NCI-H446 treated with DMSO at 0.1 percent for 48 hours (cell line): Measurements from ENCODE around the gene KLKB1.
"Not testable (repeated sequence)": the region's sequence is repeated elsewhere in the genome, so short reads cannot be mapped to it uniquely, and the experiment has no call there.

Source experiments
- DNase-seq: peaks from one replicate; lab custom pipeline; 2025; lab: John Stamatoyannopoulos, UW

The KLKB1 gene

DNA sequence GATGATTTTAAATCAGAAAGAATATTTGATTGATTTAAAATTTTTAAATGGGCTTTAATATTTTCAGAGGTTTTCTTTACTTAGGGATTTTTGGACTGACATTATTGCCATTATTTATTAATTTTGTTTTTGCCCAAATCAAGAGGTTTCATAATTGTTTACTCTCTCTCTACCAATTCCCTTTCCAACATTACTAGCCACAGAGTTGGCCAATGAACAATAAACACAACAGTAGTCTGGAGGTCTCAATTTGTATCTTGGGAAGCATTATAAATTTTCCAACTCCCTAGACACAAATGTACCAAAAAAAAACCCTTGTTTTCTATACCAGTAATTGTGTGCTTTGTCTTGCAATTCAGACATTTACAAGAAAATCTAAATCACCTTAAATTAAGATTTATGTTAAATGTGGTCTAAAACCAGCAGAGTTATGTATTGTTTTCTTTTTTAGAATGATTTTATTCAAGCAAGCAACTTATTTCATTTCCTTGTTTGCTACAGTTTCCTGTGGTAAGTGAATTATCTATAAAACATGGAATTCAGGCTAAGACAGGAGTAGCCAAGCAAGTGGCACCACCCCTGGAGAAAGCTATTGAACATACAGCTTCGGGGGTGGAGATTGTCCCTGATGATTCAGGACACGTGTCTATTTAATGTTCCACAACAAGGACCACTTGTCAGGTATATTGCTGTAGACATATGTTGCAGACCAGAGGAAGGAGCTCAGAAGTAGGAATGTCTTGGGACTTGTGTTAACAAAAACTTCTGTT, 622 bp downstream of the KLKB1 start:
- DNase-seq, result no peak

DNA sequence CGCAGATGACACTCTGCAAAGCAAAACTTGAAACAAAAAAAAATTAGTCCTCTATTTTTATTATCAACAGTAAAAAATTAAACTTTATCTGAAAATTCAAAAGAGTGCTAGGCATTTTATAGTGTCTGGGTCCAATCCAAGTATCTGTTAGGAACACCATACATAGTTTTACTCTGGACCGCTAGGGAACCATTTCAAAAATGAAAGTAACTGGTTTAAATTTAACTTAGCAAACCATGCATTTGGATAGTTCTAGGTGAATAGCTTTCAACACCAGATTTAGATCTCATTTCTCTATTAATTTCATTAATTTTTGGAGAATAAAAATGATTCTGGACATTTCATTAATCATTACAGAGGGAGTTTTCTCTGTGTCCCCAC, 1.2 kb downstream of the KLKB1 start:
- DNase-seq, result no peak

GRCh38 chr4:186234367-186234766, 7.1 kb downstream of the KLKB1 start:
- no peak for DNase-seq

- no peak for DNase-seq
Measured at GRCh38 chr4:186236126-186236525, 8.8 kb downstream of the KLKB1 start.

GRCh38 chr4:186240452-186240847, 13.1 kb downstream of the KLKB1 start:
- no peak for DNase-seq

DNA sequence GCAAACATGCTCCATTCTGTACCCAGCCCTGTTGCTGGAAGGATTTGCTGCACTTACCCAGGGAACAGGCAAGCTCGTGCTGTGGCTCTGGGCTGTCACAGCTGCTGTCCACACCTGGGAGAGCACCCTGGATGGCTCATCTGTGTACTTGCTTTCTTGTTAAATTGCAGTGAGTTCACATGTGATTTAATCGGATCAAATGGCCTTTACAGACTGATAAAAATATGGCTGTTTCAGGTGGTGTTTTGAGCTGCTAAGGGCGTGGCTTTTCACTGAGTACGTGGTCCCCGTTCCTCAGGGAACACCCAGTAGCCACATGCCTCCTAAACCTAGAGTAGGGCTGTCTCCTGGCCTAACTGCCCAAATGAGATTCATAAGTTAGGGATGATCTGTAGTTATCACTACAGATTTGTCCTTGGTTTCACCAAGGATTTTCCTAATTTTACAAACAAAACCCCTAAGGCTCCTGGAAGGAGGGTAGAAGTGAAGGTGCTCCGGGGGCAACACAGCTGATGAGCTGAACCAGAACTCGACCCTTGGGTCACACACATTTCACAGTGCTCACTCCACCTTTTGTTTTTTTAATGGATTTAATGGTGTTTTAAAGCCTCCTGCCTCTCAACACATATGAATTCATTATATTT, 13.7 kb downstream of the KLKB1 start:
- DNase-seq, result peak; percentile 70

- no peak for DNase-seq
Measured at GRCh38 chr4:186241616-186242015, 14.3 kb downstream of the KLKB1 start.

- DNase-seq, result not testable (repeated sequence)
Measured at GRCh38 chr4:186242031-186242430, 14.7 kb downstream of the KLKB1 start.

DNA sequence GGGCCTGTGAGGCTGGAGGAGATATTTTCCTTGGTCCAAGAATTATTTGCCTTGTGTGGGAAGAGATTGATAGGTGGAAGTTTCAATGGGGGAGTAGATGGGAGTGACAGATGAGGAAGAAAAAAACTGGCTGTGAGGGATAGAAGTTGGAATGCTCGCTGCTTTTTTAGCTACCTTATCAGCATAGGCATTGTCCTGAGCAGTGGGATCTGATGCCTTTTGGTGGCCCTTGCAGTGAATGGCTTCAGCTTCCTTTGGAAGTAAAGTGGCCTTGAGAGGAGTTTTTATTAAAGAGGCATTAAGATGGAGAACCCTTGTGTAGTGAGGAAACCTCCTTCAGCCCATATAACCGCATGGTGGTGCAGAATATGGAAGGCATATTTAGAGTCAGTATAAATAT, 16.0 kb downstream of the KLKB1 start:
- DNase-seq, result no peak

DNA sequence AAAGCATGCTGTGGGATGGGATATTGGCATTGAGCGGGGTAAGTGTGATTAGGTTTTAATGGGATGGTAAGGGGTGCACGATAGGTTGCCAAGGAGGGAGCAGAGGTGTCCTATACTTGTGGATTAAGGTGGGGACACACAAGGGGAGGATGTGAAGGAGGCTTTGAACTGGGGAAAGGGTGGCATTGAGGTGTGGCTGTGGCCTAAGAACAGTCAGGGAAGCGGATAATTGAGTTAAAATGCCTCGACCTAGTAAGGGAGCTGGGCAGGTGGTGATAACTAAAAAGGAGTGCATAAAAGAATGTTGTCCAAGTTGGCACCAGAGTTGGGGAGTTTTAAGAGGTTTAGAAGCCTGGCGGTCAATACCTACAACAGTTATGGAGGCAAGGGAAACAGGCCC, 17.5 kb downstream of the KLKB1 start:
- DNase-seq, result no peak

- not testable (repeated sequence) for DNase-seq
Measured at GRCh38 chr4:186247062-186247752, 19.9 kb downstream of the KLKB1 start.

DNA sequence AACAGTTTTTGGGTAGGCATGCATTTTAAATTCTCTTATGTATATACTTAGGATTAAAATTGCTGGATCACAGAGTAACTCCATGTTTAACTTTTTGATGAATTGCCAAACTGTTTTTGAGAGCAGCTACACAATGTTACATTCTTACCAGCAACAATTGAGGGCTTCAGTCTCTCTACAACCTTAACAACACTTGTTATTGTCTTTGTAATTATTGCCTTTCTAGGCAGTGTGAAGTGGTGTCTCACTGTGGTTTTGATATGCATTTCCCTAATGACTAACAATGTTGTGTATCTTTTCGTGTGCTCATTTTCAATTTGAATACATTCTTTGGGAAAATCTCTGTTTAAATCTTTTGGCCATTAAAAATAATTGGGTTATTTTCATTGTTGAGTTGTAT, 21.3 kb downstream of the KLKB1 start:
- no peak for DNase-seq

GRCh38 chr4:186249785-186250754, 22.8 kb downstream of the KLKB1 start:
- no peak for DNase-seq

- no peak for DNase-seq
Measured at GRCh38 chr4:186250760-186251159, 23.5 kb downstream of the KLKB1 start.

DNA sequence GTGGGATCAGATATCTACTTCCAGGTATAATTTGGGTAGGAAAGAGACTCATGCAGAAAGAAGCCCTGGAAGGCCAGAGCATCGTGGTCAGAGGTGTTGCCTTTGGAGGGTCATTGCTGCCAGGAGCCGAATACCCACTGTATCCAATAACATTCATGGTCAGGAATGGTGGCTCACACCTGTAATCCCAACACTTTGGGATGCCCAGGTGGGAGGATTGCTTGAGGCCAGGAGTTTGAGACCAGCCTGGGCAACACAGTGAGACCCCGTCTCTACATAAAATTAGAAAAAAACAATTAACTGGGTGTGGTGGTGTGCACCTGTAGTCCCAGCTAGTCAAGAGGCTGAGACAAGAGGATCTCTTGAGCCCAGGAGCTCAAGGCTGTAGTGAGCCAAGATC, 27.8 kb downstream of the KLKB1 start:
- DNase-seq, result no peak

GRCh38 chr4:186258216-186258811, 31.0 kb downstream of the KLKB1 start:
- DNase-seq, result no peak

- no peak for DNase-seq
Measured at GRCh38 chr4:186260117-186260503, 32.8 kb downstream of the KLKB1 start.

DNA sequence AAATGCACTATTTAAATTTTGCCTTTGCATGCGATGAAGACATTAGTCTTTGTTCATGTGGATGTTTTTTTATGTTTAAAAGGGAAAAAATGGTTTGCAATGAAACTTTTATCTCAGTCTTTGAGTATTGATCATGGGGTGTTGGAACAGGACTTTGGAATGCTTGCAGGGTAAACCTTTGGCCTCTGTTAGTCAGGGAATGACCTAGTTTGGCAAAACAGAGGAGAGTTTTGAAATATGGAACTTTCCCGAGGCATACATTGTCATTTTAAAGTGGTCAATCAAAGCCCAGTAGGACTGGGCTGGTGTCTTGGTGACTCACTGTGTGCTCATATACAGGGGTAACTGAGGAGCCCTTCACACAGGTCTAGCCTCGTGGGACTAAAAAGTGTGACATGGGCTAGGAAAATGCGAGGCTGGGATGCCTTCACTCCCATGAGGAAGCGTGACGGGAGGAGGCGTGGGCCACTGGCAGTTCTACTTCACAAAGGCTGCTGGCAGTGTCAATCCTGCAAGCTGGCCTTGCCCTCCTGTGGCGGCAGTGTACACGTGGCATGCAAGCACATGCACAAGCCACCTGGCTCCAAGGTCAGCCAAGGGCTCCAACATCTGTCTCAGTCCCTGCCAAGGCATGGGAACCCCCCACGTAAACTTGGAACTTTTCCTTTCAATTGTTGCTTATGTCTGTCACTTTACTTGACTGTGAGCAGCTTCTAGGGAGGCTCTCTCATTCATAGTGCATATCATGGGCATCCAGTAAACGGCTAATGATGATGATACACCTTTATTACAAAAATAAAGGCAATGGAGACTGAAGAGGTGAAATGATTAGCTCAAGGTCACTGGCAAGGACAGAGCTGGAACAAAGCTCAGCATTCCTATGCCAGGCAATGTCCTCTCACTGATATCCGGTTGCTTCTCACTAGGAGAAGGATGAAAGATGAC, 33.5 kb downstream of the KLKB1 start:
- no peak for DNase-seq

DNA sequence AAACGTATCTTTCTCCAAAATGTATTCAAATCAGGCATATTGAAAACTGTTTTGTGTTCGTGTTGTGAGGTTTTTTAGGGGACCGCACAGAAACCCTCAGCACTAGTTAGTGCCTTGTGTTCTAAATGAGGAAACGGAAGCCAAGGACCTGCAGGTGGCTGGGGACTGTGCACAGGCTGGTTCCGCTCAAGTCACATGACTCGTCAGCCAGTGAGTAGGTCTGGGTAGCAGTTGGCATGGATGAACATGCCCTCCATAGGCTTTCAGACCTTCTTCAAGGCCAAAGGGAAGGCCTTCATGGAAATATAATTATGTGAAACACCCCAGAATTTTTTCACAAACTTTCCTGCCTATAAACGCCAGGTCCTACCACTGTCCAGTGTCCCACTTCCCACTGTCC, 37.4 kb downstream of the KLKB1 start:
- DNase-seq, result no peak

DNA sequence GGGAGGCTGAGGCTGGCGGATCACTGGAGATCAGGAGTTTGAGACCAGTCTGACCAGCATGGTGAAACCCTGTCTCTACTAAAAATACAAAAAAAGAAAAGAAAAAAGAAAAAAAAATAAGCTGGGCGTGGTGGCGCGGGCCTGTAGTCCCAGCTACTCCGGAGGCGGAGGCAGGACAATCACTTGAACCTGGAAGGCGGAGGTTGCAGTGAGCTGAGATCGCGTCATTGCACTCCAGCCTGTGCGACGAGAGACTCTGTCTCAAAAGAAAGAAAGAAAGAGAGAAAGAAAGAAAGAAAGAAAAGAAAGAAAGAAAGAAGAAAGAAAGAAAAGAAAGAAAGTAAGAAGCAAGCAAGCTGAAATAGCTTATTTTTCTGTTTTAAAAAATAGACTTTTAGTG, 37.9 kb downstream of the KLKB1 start:
- DNase-seq, result not testable (repeated sequence)
